HG03432 (cell line): ENCODE results near the gene EPS8L1.
"Not testable (repeated sequence)": the region's sequence is repeated elsewhere in the genome, so short reads cannot be mapped to it uniquely, and the experiment has no call there.

Source experiments
- ATAC-seq: cut with Tn5 transposase; IDR thresholded peaks from one replicate; pipeline ENCODE4 v1.9.1; 2021; ENCODE audit warnings: mild to moderate bottlenecking, moderate library complexity; ENCODE audit not compliant: unreplicated experiment

EPS8L1 gene

GRCh38 chr19:55048446-55048845 lies 27.2 kb upstream of the EPS8L1 start:
- no peak for ATAC-seq

GRCh38 chr19:55050749-55051532 lies 24.7 kb upstream of the EPS8L1 start:
- no peak for ATAC-seq

GRCh38 chr19:55053735-55054134 lies 21.9 kb upstream of the EPS8L1 start:
- no peak for ATAC-seq

GRCh38 chr19:55056827-55057226 lies 18.8 kb upstream of the EPS8L1 start:
- ATAC-seq = no peak

GRCh38 chr19:55058781-55059610 lies 16.7 kb upstream of the EPS8L1 start:
- ATAC-seq = no peak

GRCh38 chr19:55060287-55060686 lies 15.4 kb upstream of the EPS8L1 start:
- ATAC-seq = not testable (repeated sequence)

GRCh38 chr19:55062735-55063491 lies 12.8 kb upstream of the EPS8L1 start, which contains the start of gene RDH13:
TSS of gene RDH13 (minus strand) at chr19:55063148. CDS start at chr19:55063032, 116 bp downstream.
- ATAC-seq = peak; percentile 92

- ATAC-seq = no peak
Observed at GRCh38 chr19:55063492-55063843, 12.2 kb upstream of the EPS8L1 start.

GRCh38 chr19:55065516-55065915 lies 10.2 kb upstream of the EPS8L1 start:
- not testable (repeated sequence) for ATAC-seq

GRCh38 chr19:55066107-55066709 lies 9.5 kb upstream of the EPS8L1 start:
- no peak for ATAC-seq

- no peak for ATAC-seq
Observed at GRCh38 chr19:55067869-55068268, 7.8 kb upstream of the EPS8L1 start.

GRCh38 chr19:55068950-55069864 lies 6.5 kb upstream of the EPS8L1 start:
- no peak for ATAC-seq

GRCh38 chr19:55069865-55070197 lies 5.8 kb upstream of the EPS8L1 start:
- ATAC-seq = no peak

- no peak for ATAC-seq
Observed at GRCh38 chr19:55070466-55071128, 5.1 kb upstream of the EPS8L1 start.

GRCh38 chr19:55071129-55071502 lies 4.6 kb upstream of the EPS8L1 start:
- ATAC-seq = no peak

GRCh38 chr19:55071913-55072312 lies 3.8 kb upstream of the EPS8L1 start:
- ATAC-seq = no peak

- ATAC-seq = no peak
Observed at GRCh38 chr19:55076321-55076720, 652 bp downstream of the EPS8L1 start.

GRCh38 chr19:55077106-55077505 lies 1.4 kb downstream of the EPS8L1 start:
- no peak for ATAC-seq

GRCh38 chr19:55078996-55079395 lies 3.3 kb downstream of the EPS8L1 start:
- no peak for ATAC-seq
